Measurements from ENCODE around the gene APOL2.
A peak's percentile ranks its signal among the peaks of the same experiment; 100 is the strongest.

The APOL2 gene

GRCh38 chr22:36184433-36185025 lies 54.8 kb downstream of the APOL2 start:
- ChIA-PET CTCF (interaction anchor here (1.8 to 9.1 kb wide), 5 partner anchors 10 to 302 kb away, joined by 5 to 162 read pairs (median 76); partner anchors contain the start of gene APOL3), POLR2A (no interaction called here)
- H3K4me3 ChIP-seq (ENCODE audit: low read depth, low read length) = no peak overlapping the region
- no peak for DNase-seq (ENCODE audit: low read depth, low spot score)
- TF ChIP-seq CTCF (IDR thresholded peaks at IDR 0.05; ENCODE audit: insufficient read depth, low read length, missing control alignments) = no peak

GRCh38 chr22:36183446-36183845 lies 55.9 kb downstream of the APOL2 start:
- no peak for DNase-seq (ENCODE audit: low read depth, low spot score)
- no peak overlapping the region for H3K4me3 ChIP-seq (ENCODE audit: low read depth, low read length)
- no peak for TF ChIP-seq CTCF (IDR thresholded peaks at IDR 0.05; ENCODE audit: insufficient read depth, low read length, missing control alignments)
- ChIA-PET CTCF (interaction anchor here (0.7 to 9.1 kb wide), 7 partner anchors 11 to 303 kb away, joined by 5 to 162 read pairs (median 24); partner anchors contain the start of gene APOL3), POLR2A (no interaction called here)

- TF ChIP-seq CTCF (IDR thresholded peaks at IDR 0.05; ENCODE audit: insufficient read depth, low read length, missing control alignments) = no peak
- DNase-seq (ENCODE audit: low read depth, low spot score) = no peak
- ChIA-PET CTCF (interaction anchor here (0.7 to 9.1 kb wide), 8 partner anchors 10 to 311 kb away, joined by 3 to 162 read pairs (median 16); partner anchors contain the start of gene APOL3), POLR2A (no interaction called here)
- no peak overlapping the region for H3K4me3 ChIP-seq (ENCODE audit: low read depth, low read length)
Observed at GRCh38 chr22:36182857-36183256, 56.5 kb downstream of the APOL2 start.

GRCh38 chr22:36182056-36182455 lies 57.3 kb downstream of the APOL2 start:
- no peak for TF ChIP-seq CTCF (IDR thresholded peaks at IDR 0.05; ENCODE audit: insufficient read depth, low read length, missing control alignments)
- DNase-seq (ENCODE audit: low read depth, low spot score) = no peak
- ChIA-PET POLR2A (no interaction called here), CTCF (interaction anchor here (0.9 to 9.1 kb wide), 11 partner anchors 9 to 311 kb away, joined by 3 to 162 read pairs (median 7); partner anchors contain the start of genes APOL1 and APOL3)
- no peak overlapping the region for H3K4me3 ChIP-seq (ENCODE audit: low read depth, low read length)

GRCh38 chr22:36180928-36181327 lies 58.4 kb downstream of the APOL2 start:
- no peak for DNase-seq (ENCODE audit: low read depth, low spot score)
- H3K4me3 ChIP-seq (ENCODE audit: low read depth, low read length) = no peak overlapping the region
- ChIA-PET CTCF (interaction anchor here (0.8 to 9.1 kb wide), 18 partner anchors 8 to 341 kb away, joined by 3 to 162 read pairs (median 6); partner anchors contain the start of genes APOL1 and APOL3), POLR2A (no interaction called here)
- no peak for TF ChIP-seq CTCF (IDR thresholded peaks at IDR 0.05; ENCODE audit: insufficient read depth, low read length, missing control alignments)

GRCh38 chr22:36180038-36180880 lies 59.1 kb downstream of the APOL2 start:
- ChIA-PET POLR2A (no interaction called here), CTCF (interaction anchor here (0.6 to 9.1 kb wide), 18 partner anchors 7 to 341 kb away, joined by 3 to 162 read pairs (median 4); partner anchors contain the start of genes APOL1 and APOL3)
- peak; percentile 81 for TF ChIP-seq CTCF (IDR thresholded peaks at IDR 0.05; ENCODE audit: insufficient read depth, low read length, missing control alignments)
- DNase-seq (ENCODE audit: low read depth, low spot score) = no peak
- no peak overlapping the region for H3K4me3 ChIP-seq (ENCODE audit: low read depth, low read length)

All from AG04449 (cell line).